Epithelial cell of proximal tubule (primary cell): Measurements from ENCODE around the gene RRM2. TPM values are rescaled to one million over a fixed set of nuclear protein-coding genes. Genes with fewer than 3 reads are reported as not detected.

Experiments
- DNase-seq: peaks from one replicate; pipeline ENCODE4 v3.0.0-alpha.2; 2011; ENCODE audit warnings: low read depth
- H3K4me3 ChIP-seq: 2 replicates; pipeline ENCODE4 v1.5.1; 2011; ENCODE audit warnings: low read depth, mild to moderate bottlenecking, low read length
- CTCF ChIP-seq: conservative IDR thresholded peaks from 2 replicates; pipeline ENCODE4 v1.5.1; 2012; ENCODE audit warnings: low read depth, mild to moderate bottlenecking, low read length
- total RNA-seq: library from RNA; depleted of rRNA; stranded (reverse); fragments of >200 nt; gene quantifications from 2 replicates; pipeline ENCODE4 v1.2.3, GENCODE V29; 2015

Gene RRM2
- total RNA-seq, 1 donor from 2014 or later: 214 TPM

- TF ChIP-seq CTCF: no peak
- no peak for DNase-seq
- H3K4me3 ChIP-seq: no peak overlapping the region
These were observed 38.8 kb upstream of the RRM2 start for GRCh38 chr2:10083692-10084211.

DNA sequence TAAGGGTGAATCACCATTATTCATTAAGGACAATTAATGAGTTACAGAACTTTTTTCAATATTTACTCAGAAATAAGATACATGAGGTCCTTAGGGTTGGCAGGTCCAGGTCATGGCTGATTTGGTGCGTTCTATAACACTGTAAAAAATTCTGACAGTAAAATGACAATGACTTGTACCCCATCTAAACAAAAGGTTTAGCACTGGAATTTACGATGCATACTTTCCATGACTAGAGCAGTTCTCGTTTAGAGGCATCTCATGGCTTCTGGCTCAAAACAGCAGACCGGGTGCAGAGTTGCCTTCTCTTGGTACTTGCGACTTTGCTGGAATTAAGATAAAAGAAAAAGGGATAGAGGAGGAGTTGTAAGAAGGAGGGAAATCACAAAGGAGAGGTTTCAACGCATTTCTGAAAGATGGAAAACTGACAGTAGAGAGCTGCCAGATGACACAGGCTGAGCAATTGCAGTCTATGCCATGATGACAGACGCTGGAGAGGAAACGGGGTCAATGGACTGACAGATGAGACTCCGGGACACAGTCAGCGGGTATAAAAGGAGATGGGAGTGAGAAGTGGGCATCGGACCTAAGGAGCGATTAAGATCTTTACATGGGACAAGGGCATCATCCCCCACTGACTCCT lies 38.2 kb upstream of the RRM2 start:
- DNase-seq: no peak
- no peak for TF ChIP-seq CTCF

GRCh38 chr2:10085043-10085667 lies 37.4 kb upstream of the RRM2 start:
- no peak for TF ChIP-seq CTCF
- no peak for DNase-seq
- H3K4me3 ChIP-seq: no peak overlapping the region

More for the DNA sequence above, 38.2 kb upstream of the RRM2 start:
- peak overlapping the region; percentile 7 for H3K4me3 ChIP-seq

DNA sequence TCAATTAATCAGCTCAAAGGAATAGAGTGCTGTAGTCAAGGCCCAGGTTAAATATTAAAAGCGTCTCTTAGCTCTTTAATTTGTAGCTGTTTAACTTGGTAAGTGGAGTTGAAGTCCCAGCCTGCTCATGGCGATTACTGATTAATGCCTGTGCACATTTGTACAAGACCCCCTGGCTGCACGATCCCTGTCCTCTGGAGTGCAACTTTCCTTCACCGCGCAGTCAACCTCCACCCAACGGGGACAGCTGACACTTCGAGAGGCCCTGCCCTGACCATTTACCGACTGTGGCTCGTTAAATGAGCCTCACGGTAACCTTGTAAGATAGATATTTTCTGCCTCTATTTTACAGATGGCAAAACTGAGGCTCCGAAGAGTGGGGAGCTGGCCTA lies 36.9 kb upstream of the RRM2 start:
- TF ChIP-seq CTCF: no peak
- no peak for DNase-seq
- no peak overlapping the region for H3K4me3 ChIP-seq

DNA sequence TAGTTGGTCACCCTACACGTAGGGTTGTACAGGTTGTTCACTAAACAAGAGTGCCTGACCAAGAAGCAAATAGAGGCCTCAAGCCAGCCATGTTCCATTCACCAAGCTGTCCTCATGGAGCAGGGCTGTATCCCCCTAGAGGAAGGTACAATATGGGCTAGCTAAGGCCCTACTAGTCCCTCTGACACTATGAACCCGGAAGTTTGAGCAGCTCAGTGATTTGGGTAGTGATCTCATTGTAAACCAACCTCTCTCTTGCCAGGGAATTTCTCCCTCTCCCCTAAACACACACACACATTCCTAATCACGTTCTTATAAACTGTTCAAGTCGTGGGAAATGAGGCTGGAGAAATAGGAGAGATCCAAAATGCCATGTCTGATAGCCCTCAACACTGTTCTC lies 35.6 kb upstream of the RRM2 start:
- H3K4me3 ChIP-seq: no peak overlapping the region
- no peak for DNase-seq
- TF ChIP-seq CTCF: peak; percentile 13

DNA sequence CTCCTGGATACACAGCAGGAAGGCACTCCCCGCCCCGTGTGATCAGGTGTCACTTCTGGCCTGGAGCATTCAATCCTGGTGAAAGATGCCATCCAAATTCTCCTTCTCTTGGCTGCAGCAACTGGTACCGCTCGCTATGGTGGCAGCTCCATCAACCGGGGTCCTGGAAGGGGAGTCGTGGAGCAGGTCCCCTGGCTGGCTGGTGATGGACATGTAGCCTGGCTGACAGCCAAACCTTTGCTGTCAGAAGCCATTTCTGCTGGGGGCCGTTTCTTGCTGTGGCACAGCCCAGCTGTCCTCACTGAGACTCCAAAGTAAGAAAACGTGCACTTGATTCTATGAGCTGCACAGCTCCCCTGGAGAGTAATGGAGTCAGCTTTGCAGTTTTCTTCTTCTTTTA lies 35.2 kb upstream of the RRM2 start:
- no peak overlapping the region for H3K4me3 ChIP-seq
- no peak for DNase-seq
- TF ChIP-seq CTCF: no peak
